DOHH2 (cell line): ENCODE measurements around the gene FCER1A.

Experiments
- H3F3A ChIP-seq: fragments of 200-600 bp; sonication (generic), shearing (Covaris generic); 2 replicates; pipeline ENCODE4 v1.6.0; 2016; ENCODE audit warnings: antibody characterized with exemption, mild to moderate bottlenecking; ENCODE audit not compliant: control insufficient read depth, insufficient read depth
- H3K27ac ChIP-seq: fragments of 200-600 bp; sonication (generic); 2 replicates; pipeline ENCODE4 v1.5.1; 2014; ENCODE audit warnings: low read depth, mild to moderate bottlenecking, low read length, moderate library complexity
- H3K27me3 ChIP-seq: fragments of 200-600 bp; sonication (generic); 2 replicates; pipeline ENCODE4 v1.6.1; 2014; ENCODE audit warnings: mild to moderate bottlenecking, low read length, mixed read lengths; ENCODE audit not compliant: control insufficient read depth
- H3K36me3 ChIP-seq: fragments of 200-600 bp; sonication (generic); 2 replicates; pipeline ENCODE4 v1.6.1; 2014; ENCODE audit warnings: mild to moderate bottlenecking, low read length, moderate library complexity, mixed read lengths; ENCODE audit not compliant: control insufficient read depth
- H3K4me1 ChIP-seq: fragments of 200-600 bp; sonication (generic); 2 replicates; pipeline ENCODE4 v1.6.1; 2014; ENCODE audit warnings: mild to moderate bottlenecking, low read length, mixed read lengths; ENCODE audit not compliant: control insufficient read depth
- H3K4me2 ChIP-seq: fragments of 200-600 bp; sonication (generic); 2 replicates; pipeline ENCODE4 v1.6.0; 2014; ENCODE audit warnings: mild to moderate bottlenecking, low read length, moderate library complexity
- H3K4me3 ChIP-seq: fragments of 200-600 bp; sonication (generic); 2 replicates; pipeline ENCODE4 v1.5.1; 2014; ENCODE audit warnings: mild to moderate bottlenecking, low read length, mixed read lengths
- H3K79me2 ChIP-seq: fragments of 200-600 bp; sonication (generic); 2 replicates; pipeline ENCODE4 v1.6.1; 2014; ENCODE audit warnings: mild to moderate bottlenecking, low read length, mixed read lengths; ENCODE audit not compliant: control insufficient read depth
- H3K9me2 ChIP-seq: fragments of 200-600 bp; sonication (generic); replicated peaks from 2 replicates; pipeline ENCODE4 v1.6.1; 2014; ENCODE audit warnings: mild to moderate bottlenecking, low read length, mixed read lengths; ENCODE audit not compliant: control insufficient read depth
- H3K9me3 ChIP-seq: fragments of 200-600 bp; sonication (generic); 2 replicates; pipeline ENCODE4 v1.6.1; 2014; ENCODE audit warnings: antibody characterized with exemption, low read length, mixed read lengths; ENCODE audit not compliant: control insufficient read depth, insufficient read depth
- H4K20me1 ChIP-seq: fragments of 200-600 bp; sonication (generic); 2 replicates; pipeline ENCODE4 v1.6.0; 2014; ENCODE audit warnings: low read depth, mild to moderate bottlenecking, antibody characterized with exemption, low read length, moderate library complexity; ENCODE audit not compliant: control insufficient read depth, insufficient read depth
- CTCF ChIP-seq: fragments of 200-600 bp; sonication (generic); IDR thresholded peaks from one replicate; pipeline ENCODE4 v1.5.1; 2014; ENCODE audit warnings: antibody characterized with exemption, mild to moderate bottlenecking, low read depth, low read length; ENCODE audit not compliant: poor library complexity, severe bottlenecking
- EZH2phosphoT487 ChIP-seq: fragments of 200-600 bp; sonication (generic); IDR thresholded peaks from 2 replicates; pipeline ENCODE4 v1.6.1; 2017; ENCODE audit warnings: borderline replicate concordance, mild to moderate bottlenecking, antibody characterized with exemption, low read length, moderate library complexity, mixed read lengths

FCER1A gene

GRCh38 chr1:159302095-159302494, at the start of gene FCER1A:
Gene FCER1A, plus strand, starts transcription at chr1:159302336. Its CDS starts 29 bp downstream, at chr1:159302365.
- H3K36me3 ChIP-seq = no peaks in the 10 kb centered on the region
- TF ChIP-seq EZH2phosphoT487 (no peak), CTCF (no peak)
- no peak within 1 kb of the TSS for H3K4me3 ChIP-seq
- no peaks in the 10 kb centered on the region for H3K4me1 ChIP-seq
- H3K9me3 ChIP-seq = no peaks in the 10 kb centered on the region
- H4K20me1 ChIP-seq = no peaks in the 10 kb centered on the region
- no peaks in the 10 kb centered on the region; the same call in 1 of the 2 replicates for H3K27me3 ChIP-seq
- H3K79me2 ChIP-seq = no peaks in the 10 kb centered on the region
- no peaks in the 10 kb centered on the region for H3K9me2 ChIP-seq
- H3K27ac ChIP-seq = no peak within 1 kb of the TSS
- H3K4me2 ChIP-seq = no peak within 1 kb of the TSS
- no peaks in the 10 kb centered on the region for H3F3A ChIP-seq

DNA sequence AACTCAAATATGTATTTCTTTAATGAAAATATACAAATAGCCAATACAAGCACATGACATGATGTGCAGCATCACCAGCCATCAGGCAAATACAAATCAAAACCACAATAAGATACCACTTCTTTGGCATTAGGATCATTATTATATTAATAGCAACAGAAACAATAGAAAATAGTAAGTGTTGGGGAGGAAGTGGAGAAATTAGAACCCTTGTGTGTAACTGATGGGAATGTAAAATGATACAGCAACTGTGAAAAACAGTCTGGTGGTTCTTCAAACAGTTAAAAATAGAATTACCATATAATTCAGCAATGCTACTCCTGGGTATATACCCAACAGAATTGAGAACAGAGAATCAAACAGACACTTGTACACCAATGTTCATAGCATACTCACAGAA, 40.8 kb upstream of the FCER1A start:
- H3K27ac ChIP-seq = no peak overlapping the region
- no peaks in the 10 kb centered on the region for H3K9me2 ChIP-seq
- no peak overlapping the region for H3K4me3 ChIP-seq
- no peak for TF ChIP-seq EZH2phosphoT487
- TF ChIP-seq CTCF = no peak
- H3K36me3 ChIP-seq = no peaks in the 10 kb centered on the region
- no peaks in the 10 kb centered on the region for H3K27me3 ChIP-seq
- H3K4me1 ChIP-seq = peaks cover under 1% of the 10 kb centered on the region; the same call in 1 of the 2 replicates
- no peak overlapping the region for H3K4me2 ChIP-seq
- H3F3A ChIP-seq = no peaks in the 10 kb centered on the region
- H3K9me3 ChIP-seq = no peaks in the 10 kb centered on the region
- H3K79me2 ChIP-seq = no peaks in the 10 kb centered on the region
- no peaks in the 10 kb centered on the region for H4K20me1 ChIP-seq

DNA sequence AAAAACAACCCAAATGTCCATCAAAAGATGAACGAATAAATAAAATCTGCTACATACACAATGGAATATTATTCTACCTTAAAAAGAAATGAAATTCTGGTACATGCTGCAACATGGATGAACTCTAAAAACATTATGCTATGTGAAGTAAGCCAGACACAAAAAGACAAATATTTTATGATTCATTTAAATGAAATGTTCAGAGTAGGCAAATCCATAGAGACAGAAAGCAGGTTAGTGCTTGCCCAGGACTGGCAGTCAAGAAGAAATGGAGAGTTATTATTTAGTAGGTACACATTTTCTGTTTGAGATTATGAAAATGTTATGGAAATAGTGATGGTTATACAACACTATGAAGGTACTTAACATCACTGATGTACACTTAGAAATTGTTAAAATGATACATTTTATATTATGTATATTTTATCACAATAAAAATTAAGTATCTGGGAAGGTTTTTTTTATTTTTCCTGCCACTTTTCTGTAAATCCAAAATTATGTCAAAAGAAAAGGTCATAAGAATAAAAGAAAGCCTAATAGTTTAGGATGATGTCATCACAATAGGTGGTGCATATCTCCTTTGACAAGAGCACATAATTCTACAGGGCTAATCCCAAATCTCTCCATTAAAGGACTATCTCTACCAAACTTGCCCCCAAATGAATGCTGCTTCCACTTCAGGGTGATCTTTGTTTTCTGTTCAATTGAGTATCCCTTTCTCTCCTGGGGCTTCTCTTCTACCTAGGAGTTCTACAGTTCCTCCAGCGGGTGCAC, 40.2 kb upstream of the FCER1A start:
- H3K27ac ChIP-seq = no peak overlapping the region

More for the DNA sequence above, 40.2 kb upstream of the FCER1A start:
- no peaks in the 10 kb centered on the region for H3K36me3 ChIP-seq
- no peaks in the 10 kb centered on the region for H4K20me1 ChIP-seq
- H3K9me3 ChIP-seq = no peaks in the 10 kb centered on the region
- no peak overlapping the region for H3K4me2 ChIP-seq
- TF ChIP-seq EZH2phosphoT487 (no peak), CTCF (no peak)
- no peaks in the 10 kb centered on the region for H3K79me2 ChIP-seq
- no peak overlapping the region for H3K4me3 ChIP-seq
- no peaks in the 10 kb centered on the region for H3F3A ChIP-seq
- peaks cover 7% of the 10 kb centered on the region; the same call in 1 of the 2 replicates for H3K4me1 ChIP-seq
- H3K9me2 ChIP-seq = no peaks in the 10 kb centered on the region
- no peaks in the 10 kb centered on the region for H3K27me3 ChIP-seq
